CD14-positive monocyte (primary cell): ENCODE results near the gene SNX14. TPM values are rescaled to one million over a fixed set of nuclear protein-coding genes. Genes with fewer than 3 reads are reported as not detected.

Experiments used
- DNase-seq, 3 donors: peaks; one replicate each; pipeline ENCODE4 v3.0.0-alpha.2; 2011 to 2022
- H2AFZ ChIP-seq: 2 replicates; pipeline ENCODE4 v1.6.0; 2012; ENCODE audit warnings: mild to moderate bottlenecking, low read depth, low read length, inconsistent platforms; ENCODE audit not compliant: insufficient read depth, poor library complexity, severe bottlenecking
- H3K27ac ChIP-seq, 2 donors: 1 replicate in 1 of 2; 2 replicates in 1 of 2; pipeline ENCODE4 v1.5.1; 2012 to 2013; ENCODE audit warnings: low read length in 2 of 2, control low read depth in 1 of 2, inconsistent platforms in 1 of 2, low read depth in 1 of 2, mild to moderate bottlenecking in 1 of 2
- H3K27me3 ChIP-seq, 2 donors: one replicate each; pipeline versions ENCODE4 v1.6.0 to v1.6.1; 2011 to 2013; ENCODE audit warnings: low read length in 2 of 2; ENCODE audit not compliant: control insufficient read depth in 2 of 2, insufficient read depth in 2 of 2
- H3K36me3 ChIP-seq, 2 donors: replicated peaks in 1 of 2; 1 replicate in 1 of 2; 2 replicates in 1 of 2; pipeline versions ENCODE4 v1.5.1 to v1.6.1; 2012 to 2013; ENCODE audit warnings: low read length in 2 of 2, control low read depth in 1 of 2, inconsistent platforms in 1 of 2, mild to moderate bottlenecking in 1 of 2; ENCODE audit not compliant: insufficient read depth in 2 of 2, control insufficient read depth in 1 of 2
- H3K4me1 ChIP-seq, 2 donors: 1 replicate in 1 of 2; 2 replicates in 1 of 2; pipeline versions ENCODE4 v1.5.1 to v1.6.1; 2012 to 2013; ENCODE audit warnings: low read length in 2 of 2, control low read depth in 1 of 2, inconsistent platforms in 1 of 2, mild to moderate bottlenecking in 1 of 2, moderate library complexity in 1 of 2; ENCODE audit not compliant: insufficient read depth in 2 of 2, control insufficient read depth in 1 of 2
- H3K4me2 ChIP-seq: replicated peaks from 2 replicates; pipeline ENCODE3; 2012; ENCODE audit warnings: low read length, moderate library complexity, mild to moderate bottlenecking; ENCODE audit not compliant: poor library complexity, severe bottlenecking; ENCODE audit errors: extremely low read depth
- H3K4me3 ChIP-seq, 3 experiments: fragments of 200-600 bp in 1 of 3; sonication (generic) in 1 of 3; replicated peaks in 1 of 3; 1 replicate in 2 of 3; 2 replicates in 1 of 3; pipeline ENCODE4 v1.5.1; 2011 to 2013; ENCODE audit warnings: low read length in 3 of 3, mild to moderate bottlenecking in 3 of 3, control low read depth in 2 of 3, low read depth in 2 of 3, inconsistent platforms in 1 of 3, moderate library complexity in 1 of 3
- H3K79me2 ChIP-seq: 2 replicates; pipeline ENCODE4 v1.6.0; 2012; ENCODE audit warnings: mild to moderate bottlenecking, control low read depth, inconsistent platforms, low read length, moderate library complexity; ENCODE audit not compliant: insufficient read depth
- H3K9ac ChIP-seq: 2 replicates; pipeline ENCODE4 v1.6.0; 2017; ENCODE audit warnings: low read length, mild to moderate bottlenecking; ENCODE audit not compliant: insufficient read depth, poor library complexity, severe bottlenecking
- H3K9me3 ChIP-seq, 2 donors: replicated peaks in 1 of 2; 1 replicate in 1 of 2; 2 replicates in 1 of 2; pipeline versions ENCODE4 v1.5.1 to v1.6.1; 2012 to 2013; ENCODE audit warnings: low read length in 2 of 2, control low read depth in 1 of 2; ENCODE audit not compliant: control insufficient read depth in 1 of 2, insufficient read depth in 1 of 2
- H4K20me1 ChIP-seq: 2 replicates; pipeline ENCODE4 v1.6.0; 2012; ENCODE audit warnings: mild to moderate bottlenecking, low read length, control low read depth, moderate library complexity; ENCODE audit not compliant: insufficient read depth
- H3K27ac Mint-ChIP-seq, 7 donors: one replicate each; pipeline ENCODE4 v1.8.0; 2020; ENCODE audit warnings: mild to moderate bottlenecking in 7 of 7, mixed read lengths in 7 of 7, moderate library complexity in 6 of 7, inconsistent platforms in 2 of 7
- H3K27me3 Mint-ChIP-seq, 3 donors: one replicate each; pipeline ENCODE4 v1.8.0; 2021 to 2022; ENCODE audit warnings: low read depth in 3 of 3, mild to moderate bottlenecking in 3 of 3, mixed read lengths in 3 of 3, moderate library complexity in 3 of 3, inconsistent platforms in 1 of 3
- H3K36me3 Mint-ChIP-seq, 2 donors: one replicate each; pipeline ENCODE4 v1.8.0; 2020; ENCODE audit warnings: mixed read lengths in 2 of 2, inconsistent platforms in 1 of 2, mild to moderate bottlenecking in 1 of 2
- H3K4me1 Mint-ChIP-seq: one replicate; pipeline ENCODE4 v1.8.0; 2020; ENCODE audit warnings: mild to moderate bottlenecking, mixed read lengths
- H3K4me3 Mint-ChIP-seq, 2 donors: one replicate each; pipeline ENCODE4 v1.8.0; 2020; ENCODE audit warnings: mild to moderate bottlenecking in 2 of 2, mixed read lengths in 2 of 2, moderate library complexity in 1 of 2
- H3K9me3 Mint-ChIP-seq, 7 donors: one replicate each; pipeline ENCODE4 v1.8.0; 2020 to 2022; ENCODE audit warnings: mixed read lengths in 7 of 7, mild to moderate bottlenecking in 6 of 7, moderate library complexity in 6 of 7, inconsistent platforms in 2 of 7
- WGBS: methylation state at CpG from one replicate; pipeline ENCODE4 v1.1.5; 2013; ENCODE audit warnings: missing lambda C conversion rate; ENCODE audit not compliant: insufficient coverage; 5-methylcytosine and 5-hydroxymethylcytosine counted together
- intact Hi-C, 2 donors: fragments of 100-400 bp; cut with micrococcal nuclease; formaldehyde crosslinking; loops; one replicate each; pipeline versions ENCODE4 v1.15.0 to v1.15.1; 2023
- polyA minus RNA-seq: library from RNA; depleted of rRNA, polyadenylated mRNA; stranded (reverse); fragments of >200 nt; gene quantifications from 2 replicates; pipeline ENCODE4 v1.2.3, GENCODE V29; 2012
- polyA plus RNA-seq, 3 donors: library from polyadenylated mRNA; depleted of rRNA in 1 of 3; unstranded in 2 of 3; stranded (reverse) in 1 of 3; fragments of 300-500 nt in 2 of 3; fragments of >200 nt in 1 of 3; fragmentation: Illumina TruSeq in 2 of 3; gene quantifications; 1 replicate in 2 of 3; 2 replicates in 1 of 3; pipeline ENCODE4 v1.2.3, GENCODE V29; 2012 to 2021
- total RNA-seq, 12 experiments: library from RNA in 1 of 12; stranded (reverse) in 1 of 12; fragments of 120-200 nt in 1 of 12; gene quantifications; one replicate each; pipeline ENCODE4 v1.2.4 and lab custom pipeline; 2013 to 2026; ENCODE audit warnings: mixed read lengths in 6 of 12, inconsistent platforms in 1 of 12
- TF ChIP-seq, protein P1 (sequence below): fragments of 200-600 bp; IDR thresholded peaks from one replicate; pipeline ENCODE4 v1.8.0; 2022; ENCODE audit warnings: antibody characterized with exemption, mild to moderate bottlenecking

The SNX14 gene, protein sequence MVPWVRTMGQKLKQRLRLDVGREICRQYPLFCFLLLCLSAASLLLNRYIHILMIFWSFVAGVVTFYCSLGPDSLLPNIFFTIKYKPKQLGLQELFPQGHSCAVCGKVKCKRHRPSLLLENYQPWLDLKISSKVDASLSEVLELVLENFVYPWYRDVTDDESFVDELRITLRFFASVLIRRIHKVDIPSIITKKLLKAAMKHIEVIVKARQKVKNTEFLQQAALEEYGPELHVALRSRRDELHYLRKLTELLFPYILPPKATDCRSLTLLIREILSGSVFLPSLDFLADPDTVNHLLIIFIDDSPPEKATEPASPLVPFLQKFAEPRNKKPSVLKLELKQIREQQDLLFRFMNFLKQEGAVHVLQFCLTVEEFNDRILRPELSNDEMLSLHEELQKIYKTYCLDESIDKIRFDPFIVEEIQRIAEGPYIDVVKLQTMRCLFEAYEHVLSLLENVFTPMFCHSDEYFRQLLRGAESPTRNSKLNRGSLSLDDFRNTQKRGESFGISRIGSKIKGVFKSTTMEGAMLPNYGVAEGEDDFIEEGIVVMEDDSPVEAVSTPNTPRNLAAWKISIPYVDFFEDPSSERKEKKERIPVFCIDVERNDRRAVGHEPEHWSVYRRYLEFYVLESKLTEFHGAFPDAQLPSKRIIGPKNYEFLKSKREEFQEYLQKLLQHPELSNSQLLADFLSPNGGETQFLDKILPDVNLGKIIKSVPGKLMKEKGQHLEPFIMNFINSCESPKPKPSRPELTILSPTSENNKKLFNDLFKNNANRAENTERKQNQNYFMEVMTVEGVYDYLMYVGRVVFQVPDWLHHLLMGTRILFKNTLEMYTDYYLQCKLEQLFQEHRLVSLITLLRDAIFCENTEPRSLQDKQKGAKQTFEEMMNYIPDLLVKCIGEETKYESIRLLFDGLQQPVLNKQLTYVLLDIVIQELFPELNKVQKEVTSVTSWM
- 112 TPM for total RNA-seq (2013)
- polyA plus RNA-seq (10 to 100 TPM; 40.2 to 75.6 (median 73.3) TPM), polyA minus RNA-seq (31.4 and 36.7 TPM in 2 replicates), total RNA-seq (lab: John Stamatoyannopoulos, UW) (8.5 to 52.3 (median 34.6) reads per million in 11 experiments)

DNA sequence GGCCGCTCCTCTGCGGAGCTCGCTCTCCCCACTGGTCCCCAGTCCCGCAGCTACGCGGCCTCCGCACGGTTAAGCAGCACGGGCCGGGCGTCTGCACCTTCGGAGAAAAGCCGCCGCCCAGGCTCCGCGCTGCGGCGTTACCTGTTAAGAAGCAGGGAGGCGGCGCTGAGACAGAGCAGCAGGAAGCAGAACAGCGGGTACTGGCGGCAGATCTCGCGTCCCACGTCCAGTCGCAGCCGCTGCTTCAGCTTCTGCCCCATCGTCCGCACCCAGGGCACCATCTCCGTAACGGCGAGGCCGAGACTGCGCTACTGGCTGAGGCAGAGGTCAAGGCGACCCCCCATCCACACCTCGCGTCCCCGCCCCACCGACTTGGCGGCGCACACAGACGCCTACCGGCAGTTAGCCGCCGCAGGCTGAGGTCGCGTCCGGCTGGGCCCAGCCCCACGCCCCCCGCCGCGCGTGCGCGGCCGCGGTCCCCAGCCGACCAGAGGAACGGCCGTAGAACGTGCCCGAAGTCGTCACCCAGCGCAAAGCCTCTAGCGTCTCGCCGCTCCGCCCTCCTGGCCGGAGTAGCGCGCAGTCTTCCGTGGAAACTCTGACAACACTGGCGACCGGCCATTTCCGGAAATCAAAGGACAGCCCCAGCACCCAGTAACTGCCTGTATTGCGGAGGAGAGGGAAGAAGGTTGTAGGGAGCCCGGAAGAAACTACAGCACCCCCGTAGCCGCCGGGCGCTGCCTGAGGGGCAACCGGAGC lies at the start of gene SNX14:
Gene SNX14 (minus strand): TSS at position 421 of the 759 bp plus-strand sequence. CDS start 140 bp downstream, at position 281.
- Histone ChIP-seq H3K4me3 (peak within 1 kb of the TSS; percentile 61 to 97 (median 86)), H3K79me2 (peaks cover 49% of the 10 kb centered on the region), H3K4me1 (peaks cover 18 to 33% of the 10 kb centered on the region in 2 donors), H3K9me3 (no peaks in the 10 kb centered on the region), H3K4me2 (peak within 1 kb of the TSS; percentile 95), H4K20me1 (peaks cover 27% of the 10 kb centered on the region), H3K27ac (peak within 1 kb of the TSS; percentile 95 to 97), H3K36me3 (no peaks in the 10 kb centered on the region), H3K9ac (peak within 1 kb of the TSS; percentile 89), H3K27me3 (no peaks in the 10 kb centered on the region), H2AFZ (peak within 1 kb of the TSS; percentile 97)
- WGBS: under 1% methylated on average over 82 of the region's 82 CpGs
- TF ChIP-seq, protein P1, sequence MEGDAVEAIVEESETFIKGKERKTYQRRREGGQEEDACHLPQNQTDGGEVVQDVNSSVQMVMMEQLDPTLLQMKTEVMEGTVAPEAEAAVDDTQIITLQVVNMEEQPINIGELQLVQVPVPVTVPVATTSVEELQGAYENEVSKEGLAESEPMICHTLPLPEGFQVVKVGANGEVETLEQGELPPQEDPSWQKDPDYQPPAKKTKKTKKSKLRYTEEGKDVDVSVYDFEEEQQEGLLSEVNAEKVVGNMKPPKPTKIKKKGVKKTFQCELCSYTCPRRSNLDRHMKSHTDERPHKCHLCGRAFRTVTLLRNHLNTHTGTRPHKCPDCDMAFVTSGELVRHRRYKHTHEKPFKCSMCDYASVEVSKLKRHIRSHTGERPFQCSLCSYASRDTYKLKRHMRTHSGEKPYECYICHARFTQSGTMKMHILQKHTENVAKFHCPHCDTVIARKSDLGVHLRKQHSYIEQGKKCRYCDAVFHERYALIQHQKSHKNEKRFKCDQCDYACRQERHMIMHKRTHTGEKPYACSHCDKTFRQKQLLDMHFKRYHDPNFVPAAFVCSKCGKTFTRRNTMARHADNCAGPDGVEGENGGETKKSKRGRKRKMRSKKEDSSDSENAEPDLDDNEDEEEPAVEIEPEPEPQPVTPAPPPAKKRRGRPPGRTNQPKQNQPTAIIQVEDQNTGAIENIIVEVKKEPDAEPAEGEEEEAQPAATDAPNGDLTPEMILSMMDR: no peak
- intact Hi-C loops: loop anchor here (1.0 to 5.0 kb wide), 4 partner anchors 49 to 85 kb away; partner anchors contain the start of gene SYNCRIP (in 2 of the 2)
- Mint-ChIP-seq H3K27me3 (peaks cover 0 to 2% (median 0%) of the 10 kb centered on the region in 3 donors), H3K4me1 (peaks cover 26% of the 10 kb centered on the region), H3K27ac (peak within 1 kb of the TSS; percentile 92 to 99 (median 97)), H3K4me3 (peak within 1 kb of the TSS; percentile 96 to 98), H3K9me3 (peaks cover 0 to 4% (median 0%) of the 10 kb centered on the region in 7 donors), H3K36me3 (peaks cover 10% of the 10 kb centered on the region in 2 donors)
- DNase-seq: peak; percentile 96 to 97 (median 96)
